ENCODE results near the gene CHID1.

DNA sequence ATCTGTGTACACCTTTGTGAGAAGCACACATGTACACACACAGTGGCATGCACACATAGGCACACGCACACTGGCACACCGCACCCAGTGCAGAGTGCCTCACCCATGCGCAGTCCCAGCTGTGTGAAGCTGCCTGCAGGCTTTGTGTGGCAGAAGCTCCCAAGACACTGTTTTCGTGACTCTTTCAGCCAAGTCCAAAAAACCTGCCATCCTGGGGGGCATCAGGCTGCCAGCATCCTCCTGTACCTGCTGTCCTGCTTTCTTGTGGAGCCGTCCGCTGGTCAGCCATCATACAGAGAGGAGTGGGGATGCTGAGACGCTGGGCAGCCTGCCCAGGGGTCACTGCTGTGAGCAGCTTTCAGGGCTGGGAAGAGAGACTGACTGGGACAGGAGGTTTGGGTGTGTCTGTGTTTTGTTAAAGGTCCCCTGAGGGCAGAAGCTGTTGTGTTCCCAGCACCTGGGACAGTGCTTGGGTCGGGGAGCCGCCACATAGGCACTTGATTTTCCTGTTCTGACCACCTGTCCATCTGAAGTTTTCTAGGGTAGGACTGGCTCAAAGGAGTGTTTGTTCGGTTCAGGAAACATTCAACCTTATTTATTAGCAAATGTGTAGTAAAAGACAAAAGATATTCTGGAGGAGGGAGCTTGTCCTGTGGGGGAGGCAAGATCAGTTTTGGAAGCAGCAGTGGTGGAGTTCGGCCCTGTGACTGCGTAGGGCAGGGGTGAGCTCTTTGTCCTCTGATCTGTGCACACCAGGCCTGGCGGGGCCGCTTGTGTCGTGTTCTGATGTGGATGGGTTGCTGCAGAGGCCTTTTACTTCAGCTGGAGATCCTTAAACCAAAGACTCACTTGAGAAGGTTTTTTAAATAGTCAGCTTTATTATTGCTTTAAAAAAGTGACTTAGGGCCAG, 44.8 kb upstream of the CHID1 start:
- TF ChIP-seq, protein P1, sequence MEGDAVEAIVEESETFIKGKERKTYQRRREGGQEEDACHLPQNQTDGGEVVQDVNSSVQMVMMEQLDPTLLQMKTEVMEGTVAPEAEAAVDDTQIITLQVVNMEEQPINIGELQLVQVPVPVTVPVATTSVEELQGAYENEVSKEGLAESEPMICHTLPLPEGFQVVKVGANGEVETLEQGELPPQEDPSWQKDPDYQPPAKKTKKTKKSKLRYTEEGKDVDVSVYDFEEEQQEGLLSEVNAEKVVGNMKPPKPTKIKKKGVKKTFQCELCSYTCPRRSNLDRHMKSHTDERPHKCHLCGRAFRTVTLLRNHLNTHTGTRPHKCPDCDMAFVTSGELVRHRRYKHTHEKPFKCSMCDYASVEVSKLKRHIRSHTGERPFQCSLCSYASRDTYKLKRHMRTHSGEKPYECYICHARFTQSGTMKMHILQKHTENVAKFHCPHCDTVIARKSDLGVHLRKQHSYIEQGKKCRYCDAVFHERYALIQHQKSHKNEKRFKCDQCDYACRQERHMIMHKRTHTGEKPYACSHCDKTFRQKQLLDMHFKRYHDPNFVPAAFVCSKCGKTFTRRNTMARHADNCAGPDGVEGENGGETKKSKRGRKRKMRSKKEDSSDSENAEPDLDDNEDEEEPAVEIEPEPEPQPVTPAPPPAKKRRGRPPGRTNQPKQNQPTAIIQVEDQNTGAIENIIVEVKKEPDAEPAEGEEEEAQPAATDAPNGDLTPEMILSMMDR (IDR thresholded peaks at IDR 0.05) = no peak
- TF ChIP-seq POLR2A (IDR thresholded peaks at IDR 0.05) = no peak
